Stimulated activated CD8-positive, alpha-beta memory T cell treated with anti-CD3 and anti-CD28 coated beads, Interleukin-4, amount 100 ng/mL, for 24 hours (primary cell): Measurements from ENCODE around the gene TSR1.
A peak's percentile ranks its signal among the peaks of the same experiment; 100 is the strongest.

Experiments used
- DNase-seq: peaks from one replicate; pipeline ENCODE4 v3.0.0-alpha.2; 2020; ENCODE audit warnings: low read depth

Gene TSR1

DNA sequence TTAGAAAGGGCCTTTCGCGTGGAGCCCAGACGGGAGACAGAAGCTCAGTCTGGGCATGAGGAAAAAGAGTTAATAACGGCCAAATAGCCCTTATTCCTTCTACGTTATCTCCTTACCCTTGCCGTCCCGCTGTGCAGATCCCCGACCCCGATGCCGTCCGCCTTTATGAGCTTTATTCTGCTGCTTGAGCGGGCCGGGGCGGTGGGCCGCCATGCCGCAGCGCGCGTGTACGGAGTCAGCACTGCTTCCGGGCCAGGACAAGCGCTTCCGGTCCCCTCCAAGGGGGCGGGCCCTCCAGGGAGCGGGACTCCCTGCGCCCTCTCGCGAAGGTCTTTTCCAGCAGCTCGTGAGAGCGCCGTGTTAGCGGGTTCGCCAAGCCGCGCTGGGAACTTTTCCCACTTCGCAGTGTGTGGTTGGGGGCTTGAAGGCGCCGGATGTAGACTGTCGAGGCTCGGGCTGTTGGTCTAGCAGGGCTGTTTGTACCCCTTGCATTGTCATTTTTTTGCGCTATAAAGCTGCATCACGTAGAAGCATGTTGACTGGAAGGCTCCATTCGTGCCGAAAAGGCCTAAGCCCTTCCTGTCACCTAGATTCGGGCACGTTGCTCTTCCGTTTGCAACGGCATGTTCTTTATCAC is at the start of gene TSR1:
TSR1 (minus strand) TSS at position 243 of the 637 bp plus-strand sequence; CDS start at position 213, 30 bp downstream.
- DNase-seq = peak; percentile 83

DNA sequence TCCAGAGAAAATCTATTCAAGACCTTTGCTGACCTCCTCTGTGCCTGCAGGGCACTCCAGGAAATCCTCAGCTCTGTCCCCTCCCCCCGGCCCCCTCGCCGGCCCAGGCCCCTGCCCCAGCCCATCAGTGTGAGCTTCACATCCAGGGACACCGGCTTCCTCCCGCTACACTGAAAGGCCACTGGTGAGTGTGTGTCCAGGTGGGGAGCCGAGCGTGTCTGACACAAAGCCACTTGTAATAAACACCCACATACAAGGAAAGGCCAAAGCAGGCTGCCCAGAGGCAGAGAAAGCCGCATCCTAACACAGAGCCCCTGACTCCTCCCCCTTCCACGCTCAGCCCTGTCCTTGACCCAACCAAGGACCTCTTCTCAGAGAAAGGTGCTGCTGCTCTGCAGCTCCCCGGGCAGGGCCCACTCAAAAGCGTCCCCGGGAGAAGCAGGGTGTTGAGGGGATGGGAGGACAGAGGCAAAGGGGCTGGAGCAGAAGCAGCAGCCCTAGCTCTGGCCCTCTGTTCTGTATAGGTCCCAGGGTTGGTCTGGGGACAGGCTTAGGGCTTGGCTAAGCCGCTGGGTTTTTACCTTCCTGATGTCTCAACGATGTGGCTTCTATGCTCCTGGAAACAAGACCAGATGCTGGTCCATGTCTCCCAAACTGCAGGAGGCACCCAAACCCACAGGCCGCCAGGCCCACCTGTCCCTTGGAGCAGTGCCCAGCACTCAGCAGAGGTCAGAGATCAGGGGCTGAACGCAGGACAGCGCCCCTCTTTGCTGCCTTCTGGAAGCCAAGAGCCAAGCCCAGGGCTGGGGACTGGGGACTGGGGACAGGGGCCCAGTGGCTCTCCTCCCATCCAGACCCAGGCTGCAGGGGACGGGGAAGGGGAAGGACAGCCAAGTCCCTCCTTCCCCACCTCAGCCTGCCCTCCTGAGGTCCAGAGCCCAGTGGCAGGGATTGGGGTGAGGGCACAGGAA is 49.3 kb upstream of the TSR1 start:
- DNase-seq = no peak

DNA sequence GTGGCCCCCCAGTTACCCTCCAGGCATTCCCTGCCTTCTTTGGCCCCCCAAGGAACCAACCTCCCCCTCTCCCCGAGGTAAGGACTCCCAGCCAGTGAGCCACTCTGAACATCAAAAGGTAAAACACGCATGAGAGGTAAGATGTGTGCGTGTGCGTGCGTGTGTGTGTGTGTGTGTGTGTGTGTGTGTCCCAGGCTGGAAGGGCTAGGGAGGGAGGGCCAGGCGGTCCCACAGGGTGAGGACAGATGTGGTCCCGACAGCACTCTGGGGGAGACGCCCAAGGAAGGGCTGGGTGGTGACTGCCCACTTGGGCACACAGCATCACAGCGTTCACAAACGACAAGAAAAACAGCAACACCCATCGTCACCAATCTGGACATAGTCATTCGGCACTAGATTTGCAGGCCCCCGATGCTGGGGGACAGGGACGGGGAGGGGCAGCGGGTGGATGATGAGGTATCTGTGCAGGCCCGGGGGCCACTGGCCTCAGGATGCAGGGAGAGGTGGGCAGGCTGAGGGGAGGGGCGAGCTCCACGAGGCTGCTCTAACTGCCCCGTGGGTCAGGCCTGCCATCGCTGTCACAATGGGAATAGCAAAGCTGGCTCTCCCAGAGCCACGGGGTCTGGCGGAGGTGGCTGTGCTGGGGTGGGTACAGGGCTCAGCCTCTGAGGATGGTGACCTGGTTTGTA is 48.3 kb upstream of the TSR1 start:
- no peak for DNase-seq

- no peak for DNase-seq
Observed at GRCh38 chr17:2383628-2384167, 47.4 kb upstream of the TSR1 start.

GRCh38 chr17:2380950-2381649 is 44.8 kb upstream of the TSR1 start:
- no peak for DNase-seq

DNA sequence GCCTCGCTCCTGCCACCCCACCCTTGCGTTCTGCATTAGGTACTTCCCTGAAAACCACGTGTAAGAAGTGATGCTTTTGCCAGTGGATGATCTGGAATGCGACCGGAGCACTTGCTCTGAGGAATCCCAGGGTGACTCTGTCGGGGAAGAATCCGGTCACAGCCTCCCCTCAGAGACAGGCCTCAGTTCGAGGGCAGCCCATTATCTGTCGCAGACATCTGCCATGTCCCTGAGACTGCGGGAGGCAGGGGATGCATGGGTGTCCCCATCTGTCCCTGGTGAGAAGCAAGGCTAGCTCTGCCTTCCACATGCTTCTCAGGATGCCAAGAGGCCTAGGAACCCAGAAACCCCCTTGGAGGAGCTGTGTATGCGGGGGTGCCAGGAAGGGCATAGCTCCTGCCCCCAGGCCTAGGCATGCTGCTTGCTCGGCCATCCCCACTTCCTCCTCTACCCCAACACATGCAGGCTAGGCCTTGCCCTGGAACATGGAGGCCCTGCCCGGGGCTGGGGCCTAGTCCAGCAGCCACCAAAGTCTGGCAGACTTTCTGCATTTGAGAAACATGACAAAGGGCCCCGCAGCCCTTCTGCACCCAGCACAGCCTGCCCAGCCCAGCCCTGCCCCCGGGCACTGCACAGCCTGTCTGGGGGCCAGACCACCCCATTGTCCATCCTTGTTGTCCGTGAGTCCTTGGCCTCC is 44.1 kb upstream of the TSR1 start:
- no peak for DNase-seq

DNA sequence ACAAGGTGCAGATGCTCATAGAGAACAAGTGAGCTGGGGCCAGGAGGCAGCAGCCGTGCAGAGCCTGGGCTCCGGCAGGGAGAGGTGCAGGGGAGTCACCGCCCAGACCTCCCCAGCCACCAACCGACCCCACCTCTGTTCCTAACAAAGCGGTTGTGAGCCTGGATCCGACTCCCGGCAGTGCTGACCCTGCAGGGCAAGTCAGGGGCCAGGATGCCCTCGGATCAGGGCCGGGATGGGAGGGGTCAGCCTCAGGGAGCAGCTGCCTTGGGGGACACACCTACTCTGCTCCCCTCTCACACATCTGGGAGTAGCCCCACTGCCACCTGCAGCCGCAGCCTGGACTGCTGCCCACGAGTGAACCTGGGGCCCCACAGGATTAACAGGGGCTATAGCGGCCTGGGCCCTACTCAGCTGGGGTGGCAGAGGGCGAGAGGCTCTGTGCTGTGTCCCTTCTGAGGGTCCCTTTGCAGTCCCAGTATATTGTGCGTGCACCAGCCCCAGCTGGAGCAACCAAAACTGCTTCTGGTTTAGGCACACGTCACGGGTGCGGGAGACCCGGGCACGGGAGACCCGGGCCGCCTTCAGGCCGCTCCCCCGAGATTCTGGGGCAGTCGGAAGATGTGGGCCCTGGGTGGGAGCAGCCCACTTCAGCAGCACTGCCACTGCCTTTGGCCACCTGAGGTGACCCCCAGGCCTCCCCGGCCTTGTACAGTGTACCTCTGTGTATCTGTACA is 43.4 kb upstream of the TSR1 start:
- DNase-seq = no peak

DNA sequence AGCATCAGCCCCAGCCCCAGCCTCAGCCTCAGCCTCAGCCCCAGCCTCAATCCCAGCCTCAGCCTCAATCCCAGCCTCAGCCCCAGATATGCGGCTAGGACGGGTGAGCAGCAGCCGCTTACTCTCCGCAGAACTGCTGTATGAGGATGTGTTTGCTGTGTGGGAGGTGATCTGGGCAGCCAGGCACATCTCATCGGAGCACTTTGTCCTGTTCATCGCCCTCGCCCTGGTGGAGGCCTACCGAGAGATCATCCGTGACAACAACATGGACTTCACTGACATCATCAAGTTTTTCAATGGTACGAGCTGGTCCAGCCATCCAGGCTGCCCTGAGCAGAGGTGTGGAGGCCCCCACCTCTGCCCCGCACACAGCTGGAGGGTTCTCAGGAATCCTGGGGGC is 42.6 kb upstream of the TSR1 start:
- no peak for DNase-seq

GRCh38 chr17:2377659-2378058 is 41.4 kb upstream of the TSR1 start:
- no peak for DNase-seq

DNA sequence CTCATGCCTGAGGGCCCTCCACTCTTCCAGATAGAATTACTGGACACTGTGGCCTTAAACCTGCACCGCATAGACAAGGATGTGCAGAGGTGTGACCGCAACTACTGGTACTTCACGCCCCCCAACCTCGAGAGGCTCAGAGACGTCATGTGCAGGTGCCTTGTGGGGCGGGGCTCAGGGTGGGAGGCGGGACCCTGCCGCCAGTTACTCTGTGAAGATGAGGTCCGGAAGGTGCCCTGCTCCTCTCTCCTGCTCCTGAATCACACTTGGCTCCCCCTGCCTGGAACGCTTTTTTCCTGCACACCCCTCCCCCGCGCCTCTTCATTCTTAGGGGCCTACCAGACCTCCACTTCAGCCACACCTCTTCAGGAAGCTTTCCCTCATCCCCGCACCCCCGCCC is 39.9 kb upstream of the TSR1 start:
- no peak for DNase-seq

DNA sequence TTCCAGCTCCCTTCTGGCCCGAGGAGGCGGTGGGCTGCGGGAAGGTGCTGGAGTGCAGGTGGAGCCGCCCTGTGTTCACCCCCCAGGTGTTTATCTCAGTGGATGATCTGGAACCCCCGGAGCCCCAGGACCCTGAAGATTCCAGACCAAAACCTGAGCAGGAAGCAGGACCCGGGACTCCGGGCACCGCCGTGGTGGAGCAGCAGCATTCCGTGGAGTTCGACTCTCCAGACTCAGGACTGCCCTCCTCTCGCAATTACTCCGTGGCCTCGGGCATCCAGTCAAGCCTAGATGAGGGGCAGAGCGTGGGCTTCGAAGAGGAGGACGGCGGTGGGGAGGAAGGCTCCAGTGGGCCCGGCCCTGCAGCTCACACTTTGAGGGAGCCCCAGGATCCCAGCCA is 39.1 kb upstream of the TSR1 start:
- DNase-seq = no peak

GRCh38 chr17:2374549-2375285 is 38.5 kb upstream of the TSR1 start:
- no peak for DNase-seq

DNA sequence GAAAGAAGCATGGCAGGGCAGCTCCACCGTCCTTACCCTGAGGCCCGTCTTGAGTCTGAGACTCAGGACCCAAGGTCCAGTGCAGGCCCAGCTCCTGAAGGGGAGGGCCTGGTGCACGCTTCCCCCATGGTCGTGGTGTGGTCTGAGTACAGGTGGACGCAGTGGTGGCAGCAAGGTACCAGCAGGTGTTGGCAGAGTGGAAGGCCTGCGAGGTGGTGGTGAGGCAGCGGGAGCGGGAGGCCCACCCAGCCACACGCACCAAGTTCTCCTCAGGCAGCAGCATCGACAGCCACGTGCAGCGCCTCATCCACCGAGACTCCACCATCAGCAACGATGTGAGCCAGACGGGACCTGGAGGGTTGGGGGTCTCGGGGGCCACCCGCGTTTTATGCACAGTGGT is 36.9 kb upstream of the TSR1 start:
- no peak for DNase-seq

- DNase-seq = no peak
Observed at GRCh38 chr17:2372681-2373080, 36.4 kb upstream of the TSR1 start.

- no peak for DNase-seq
Observed at GRCh38 chr17:2372180-2372579, 35.9 kb upstream of the TSR1 start.

- DNase-seq = no peak
Observed at GRCh38 chr17:2371183-2372130, 35.2 kb upstream of the TSR1 start.

- DNase-seq = no peak
Observed at GRCh38 chr17:2370211-2370589, 33.9 kb upstream of the TSR1 start.

GRCh38 chr17:2369551-2370210 is 33.4 kb upstream of the TSR1 start:
- no peak for DNase-seq
